ENCODE results near the gene FCRLB.
"Not testable (repeated sequence)": the region's sequence is repeated elsewhere in the genome, so short reads cannot be mapped to it uniquely, and the experiment has no call there.

Gene FCRLB

GRCh38 chr1:161768461-161768860 is 47.1 kb downstream of the FCRLB start:
- Histone ChIP-seq H3K9ac (no peak overlapping the region), H3K4me3 (ENCODE audit: low read depth, low read length) (no peak overlapping the region), H3K36me3 (ENCODE audit: control insufficient read depth, insufficient read depth, low read length) (no peaks in the 10 kb centered on the region), H3K4me2 (ENCODE audit: low read length) (no peak overlapping the region), H2AFZ (no peak overlapping the region), H3K27ac (no peak overlapping the region), H3K4me1 (peaks cover 3% of the 10 kb centered on the region), H3K79me2 (peaks cover 9% of the 10 kb centered on the region), H3K9me3 (ENCODE audit: control insufficient read depth, low read length) (no peaks in the 10 kb centered on the region), H3K27me3 (ENCODE audit: control insufficient read depth, insufficient read depth, low read length) (no peaks in the 10 kb centered on the region)
- no peak for TF ChIP-seq CTCF (IDR thresholded peaks at IDR 0.05)

- Histone ChIP-seq H3K27ac (no peak overlapping the region), H3K36me3 (ENCODE audit: control insufficient read depth, insufficient read depth, low read length) (no peaks in the 10 kb centered on the region), H3K9me3 (ENCODE audit: control insufficient read depth, low read length) (no peaks in the 10 kb centered on the region), H3K4me1 (peaks cover 3% of the 10 kb centered on the region), H3K79me2 (peaks cover 9% of the 10 kb centered on the region), H3K4me3 (ENCODE audit: low read depth, low read length) (no peak overlapping the region), H2AFZ (no peak overlapping the region), H3K4me2 (ENCODE audit: low read length) (no peak overlapping the region), H3K27me3 (ENCODE audit: control insufficient read depth, insufficient read depth, low read length) (no peaks in the 10 kb centered on the region), H3K9ac (no peak overlapping the region)
- TF ChIP-seq CTCF (IDR thresholded peaks at IDR 0.05) = no peak
Measured at GRCh38 chr1:161768986-161769672, 47.8 kb downstream of the FCRLB start.

- not testable (repeated sequence) for H3K4me1 ChIP-seq; H3K4me2 ChIP-seq (ENCODE audit: low read length); H3K36me3 ChIP-seq (ENCODE audit: control insufficient read depth, insufficient read depth, low read length); H3K27me3 ChIP-seq (ENCODE audit: control insufficient read depth, insufficient read depth, low read length); H3K79me2 ChIP-seq; H3K9me3 ChIP-seq (ENCODE audit: control insufficient read depth, low read length); H3K4me3 ChIP-seq (ENCODE audit: low read depth, low read length); H3K9ac ChIP-seq; H3K27ac ChIP-seq; H2AFZ ChIP-seq
Measured at GRCh38 chr1:161769673-161770045, 48.3 kb downstream of the FCRLB start.

- Histone ChIP-seq H3K9ac (no peak overlapping the region), H3K4me2 (ENCODE audit: low read length) (no peak overlapping the region), H3K4me3 (ENCODE audit: low read depth, low read length) (no peak overlapping the region), H3K9me3 (ENCODE audit: control insufficient read depth, low read length) (no peaks in the 10 kb centered on the region), H3K79me2 (peaks cover 9% of the 10 kb centered on the region), H3K4me1 (peaks cover 3% of the 10 kb centered on the region), H2AFZ (no peak overlapping the region), H3K27ac (no peak overlapping the region), H3K27me3 (ENCODE audit: control insufficient read depth, insufficient read depth, low read length) (no peaks in the 10 kb centered on the region), H3K36me3 (ENCODE audit: control insufficient read depth, insufficient read depth, low read length) (no peaks in the 10 kb centered on the region)
- TF ChIP-seq CTCF (IDR thresholded peaks at IDR 0.05) = no peak
Measured at GRCh38 chr1:161770250-161770649, 48.9 kb downstream of the FCRLB start.

- Histone ChIP-seq H3K9me3 (ENCODE audit: control insufficient read depth, low read length) (no peaks in the 10 kb centered on the region), H3K4me2 (ENCODE audit: low read length) (no peak overlapping the region), H2AFZ (no peak overlapping the region), H3K27me3 (ENCODE audit: control insufficient read depth, insufficient read depth, low read length) (no peaks in the 10 kb centered on the region), H3K27ac (no peak overlapping the region), H3K4me1 (peaks cover 3% of the 10 kb centered on the region), H3K9ac (no peak overlapping the region), H3K36me3 (ENCODE audit: control insufficient read depth, insufficient read depth, low read length) (no peaks in the 10 kb centered on the region), H3K79me2 (peaks cover 9% of the 10 kb centered on the region), H3K4me3 (ENCODE audit: low read depth, low read length) (no peak overlapping the region)
- TF ChIP-seq CTCF (IDR thresholded peaks at IDR 0.05) = no peak
Measured at GRCh38 chr1:161771161-161771560, 49.8 kb downstream of the FCRLB start.

Data from parathyroid adenoma (tissue), 2 donors.